GM08714 (cell line): Measurements from ENCODE around the gene PCNT.

Experiments used
- H3K4me3 ChIP-seq: fragments of 200-500 bp; sonication (Bioruptor generic); 2 replicates; pipeline ENCODE4 v1.5.1; 2014; ENCODE audit warnings: mild to moderate bottlenecking, low read length, inconsistent platforms
- ZNF274 ChIP-seq: IDR thresholded peaks from 2 replicates; pipeline ENCODE4 v1.6.1; 2012; ENCODE audit warnings: mild to moderate bottlenecking, low read depth, low read length

The PCNT gene

GRCh38 chr21:46352913-46353312, 29.0 kb downstream of the PCNT start:
- no peak overlapping the region for H3K4me3 ChIP-seq
- no peak for TF ChIP-seq ZNF274

GRCh38 chr21:46354046-46354445, 30.1 kb downstream of the PCNT start:
- no peak overlapping the region for H3K4me3 ChIP-seq
- TF ChIP-seq ZNF274 = no peak

- no peak overlapping the region for H3K4me3 ChIP-seq
- no peak for TF ChIP-seq ZNF274
Measured at GRCh38 chr21:46354518-46354917, 30.6 kb downstream of the PCNT start.

GRCh38 chr21:46355161-46356004, 31.4 kb downstream of the PCNT start:
- no peak overlapping the region for H3K4me3 ChIP-seq
- no peak for TF ChIP-seq ZNF274

GRCh38 chr21:46356005-46356338, 32.0 kb downstream of the PCNT start:
- TF ChIP-seq ZNF274 = no peak
- no peak overlapping the region for H3K4me3 ChIP-seq

- no peak overlapping the region for H3K4me3 ChIP-seq
- no peak for TF ChIP-seq ZNF274
Measured at GRCh38 chr21:46356494-46357334, 32.8 kb downstream of the PCNT start.

- no peak for TF ChIP-seq ZNF274
- no peak overlapping the region for H3K4me3 ChIP-seq
Measured at GRCh38 chr21:46357335-46357604, 33.3 kb downstream of the PCNT start.

- TF ChIP-seq ZNF274 = no peak
- H3K4me3 ChIP-seq = no peak overlapping the region
Measured at GRCh38 chr21:46357684-46358425, 33.9 kb downstream of the PCNT start.

- no peak overlapping the region for H3K4me3 ChIP-seq
- no peak for TF ChIP-seq ZNF274
Measured at GRCh38 chr21:46361176-46361575, 37.2 kb downstream of the PCNT start.

- TF ChIP-seq ZNF274 = no peak
- no peak overlapping the region for H3K4me3 ChIP-seq
Measured at GRCh38 chr21:46361935-46362334, 38.0 kb downstream of the PCNT start.

GRCh38 chr21:46362946-46363345, 39.0 kb downstream of the PCNT start:
- no peak for TF ChIP-seq ZNF274
- no peak overlapping the region for H3K4me3 ChIP-seq

GRCh38 chr21:46363698-46364097, 39.7 kb downstream of the PCNT start:
- no peak for TF ChIP-seq ZNF274

GRCh38 chr21:46366091-46366490, 42.1 kb downstream of the PCNT start:
- no peak for TF ChIP-seq ZNF274
- H3K4me3 ChIP-seq = no peak overlapping the region

More at GRCh38 chr21:46363698-46364097, 39.7 kb downstream of the PCNT start:
- H3K4me3 ChIP-seq = no peak overlapping the region

- TF ChIP-seq ZNF274 = no peak
- no peak overlapping the region for H3K4me3 ChIP-seq
Measured at GRCh38 chr21:46366561-46366960, 42.6 kb downstream of the PCNT start.

GRCh38 chr21:46366966-46367365, 43.0 kb downstream of the PCNT start:
- no peak for TF ChIP-seq ZNF274
- no peak overlapping the region for H3K4me3 ChIP-seq
